ENCODE data around the gene ARL5B.
A peak's percentile ranks its signal among the peaks of the same experiment; 100 is the strongest.

ARL5B gene

GRCh38 chr10:18713077-18713476 is 53.8 kb downstream of the ARL5B start:
- peak; percentile 71 for DNase-seq

- no peak for DNase-seq
These were observed 59.8 kb downstream of the ARL5B start for GRCh38 chr10:18718991-18719390.

GRCh38 chr10:18719811-18720210 is 60.6 kb downstream of the ARL5B start:
- no peak for DNase-seq

- DNase-seq = no peak
These were observed 61.8 kb downstream of the ARL5B start for GRCh38 chr10:18721067-18721466.

- DNase-seq = no peak
These were observed 64.6 kb downstream of the ARL5B start for GRCh38 chr10:18723801-18724200.

Measured in fibroblast of skin of scalp (primary cell).